Measurements from ENCODE around the gene USP11. TPM values are rescaled to one million over a fixed set of nuclear protein-coding genes. Genes with fewer than 3 reads are reported as not detected.

Gene USP11
- total and polyA plus RNA-seq, 2 of the 4 experiments (the other 2 are of a cell fraction), result 33.5 to 59.7 TPM

DNA sequence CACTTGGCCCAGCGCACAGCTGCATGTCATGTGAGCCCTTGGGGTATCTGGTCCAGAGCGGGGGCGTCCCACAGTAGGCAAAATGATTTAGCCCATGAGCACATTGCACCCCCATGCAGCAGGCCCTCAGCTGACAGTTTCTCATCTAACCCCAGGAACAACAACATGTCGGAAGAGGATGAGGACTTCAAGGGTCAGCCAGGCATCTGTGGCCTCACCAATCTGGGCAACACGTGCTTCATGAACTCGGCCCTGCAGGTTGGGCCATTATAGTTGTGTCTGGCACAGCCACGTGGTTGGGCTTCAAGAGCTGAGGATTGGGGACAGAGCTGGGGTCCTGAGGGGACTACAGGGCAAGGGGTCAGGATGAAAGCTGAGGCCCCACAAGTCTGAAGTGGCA lies 7.8 kb downstream of the USP11 start:
- peaks cover 20% of the 10 kb centered on the region for H4K20me1 ChIP-seq (ENCODE audit: insufficient read depth, low read length)
- TF ChIP-seq MAFK (IDR thresholded peaks at IDR 0.05; ENCODE audit: low read depth, low read length) (no peak), SMC3 (IDR thresholded peaks at IDR 0.05; ENCODE audit: low read depth, low read length) (no peak), RFX5 (IDR thresholded peaks at IDR 0.05; ENCODE audit: low read depth, low read length) (no peak), CEBPB (IDR thresholded peaks at IDR 0.05; ENCODE audit: low read depth, low read length) (no peak), NFE2L2 (IDR thresholded peaks at IDR 0.05; ENCODE audit: low read depth, low read length) (no peak)
- TF ChIP-seq, protein P1, sequence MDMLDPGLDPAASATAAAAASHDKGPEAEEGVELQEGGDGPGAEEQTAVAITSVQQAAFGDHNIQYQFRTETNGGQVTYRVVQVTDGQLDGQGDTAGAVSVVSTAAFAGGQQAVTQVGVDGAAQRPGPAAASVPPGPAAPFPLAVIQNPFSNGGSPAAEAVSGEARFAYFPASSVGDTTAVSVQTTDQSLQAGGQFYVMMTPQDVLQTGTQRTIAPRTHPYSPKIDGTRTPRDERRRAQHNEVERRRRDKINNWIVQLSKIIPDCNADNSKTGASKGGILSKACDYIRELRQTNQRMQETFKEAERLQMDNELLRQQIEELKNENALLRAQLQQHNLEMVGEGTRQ (IDR thresholded peaks at IDR 0.05; ENCODE audit: low read depth, low read length), result no peak
- no peak overlapping the region for H2AK5ac ChIP-seq (ENCODE audit: low read depth, low read length)
- H2BK5ac ChIP-seq (ENCODE audit: low read depth, low read length, poor library complexity, severe bottlenecking), result no peak overlapping the region
- H4K5ac ChIP-seq (ENCODE audit: low read depth, low read length), result no peak overlapping the region
- no peak overlapping the region for H2BK20ac ChIP-seq (ENCODE audit: low read depth, low read length)
- H3K23ac ChIP-seq (ENCODE audit: low read depth, low read length), result no peak overlapping the region
- H3K9me3 ChIP-seq (ENCODE audit: control insufficient read depth, insufficient read depth, low read length), result peaks cover 4% of the 10 kb centered on the region; the same call in 1 of the 2 replicates
- intact Hi-C loops (cut with micrococcal nuclease) (no loop called here), in situ Hi-C loops (cut with MboI; ENCODE audit: low sequenced_read_pairs) (no loop called here), dilution Hi-C loops (cut with HindIII; ENCODE audit: low sequenced_read_pairs, unreplicated experiment) (no loop called here)
- peaks cover 4% of the 10 kb centered on the region; the same call in 1 of the 2 replicates for H3K9me1 ChIP-seq (ENCODE audit: insufficient read depth, low read length)
- POLR2A ChIA-PET (ENCODE audit: unreplicated experiment), result no interaction called here
- H3K4ac ChIP-seq (ENCODE audit: low read depth, low read length), result no peak overlapping the region
- H3K4me2 ChIP-seq (ENCODE audit: low read depth, low read length), result no peak overlapping the region
- no peak overlapping the region for H3K27ac ChIP-seq (ENCODE audit: insufficient read depth, low read length)
- BruUV-seq (replicated peaks), result no TSS peak
- H3K9ac ChIP-seq (ENCODE audit: low read depth, low read length), result no peak overlapping the region
- peaks cover 2 to 29% of the 10 kb centered on the region in 2 experiments for H3K79me1 ChIP-seq (ENCODE audit: low read depth in 1 of 2, low read length in 2 of 2)
- CTCF ChIA-PET, result no interaction called here
- no peak overlapping the region for H2BK120ac ChIP-seq (ENCODE audit: low read depth, low read length)
- no peak overlapping the region for H3K56ac ChIP-seq (ENCODE audit: extremely low read depth, insufficient read depth, low read length)
- H3K4me1 ChIP-seq (ENCODE audit: control insufficient read depth, insufficient read depth, low read length), result no peaks in the 10 kb centered on the region
- H3K14ac ChIP-seq (replicated peaks; ENCODE audit: low read depth, low read length), result no peak overlapping the region
- no peak overlapping the region for H2AFZ ChIP-seq (replicated peaks; ENCODE audit: low read length, poor library complexity)
- no peak overlapping the region for H2BK15ac ChIP-seq (ENCODE audit: low read depth, low read length)
- DNase-seq (no peak), ATAC-seq (ENCODE audit: low read depth) (no peak)
- H3K18ac ChIP-seq (ENCODE audit: low read depth, low read length), result no peak overlapping the region
- no peak overlapping the region for H4K8ac ChIP-seq (ENCODE audit: low read depth in 2 of 2, low read length in 2 of 2)
- H3K27me3 ChIP-seq (ENCODE audit: control insufficient read depth, insufficient read depth, low read length), result peaks cover 15% of the 10 kb centered on the region
- no peak overlapping the region for H3K4me3 ChIP-seq (ENCODE audit: insufficient read depth, low read depth, low read length)
- H2AK9ac ChIP-seq (replicated peaks; ENCODE audit: low read depth, low read length, poor library complexity), result no peak overlapping the region
- no peak overlapping the region for H4K91ac ChIP-seq (ENCODE audit: insufficient read depth, low read depth, low read length)
- H3K36me3 ChIP-seq (ENCODE audit: control insufficient read depth, insufficient read depth, low read length), result peaks cover 48% of the 10 kb centered on the region
- 100% methylated on average over 2 of the region's 7 CpGs; no CpG with 5 or more reads in 1 of the 2 experiments for WGBS, 2 experiments (ENCODE audit: extremely low coverage in 2 of 2, insufficient read length in 1 of 2)

Measured in IMR-90 (cell line).